Occipital lobe (tissue), 2 donors: ENCODE data around the gene GPR65. TPM values are rescaled to one million over a fixed set of nuclear protein-coding genes. Genes with fewer than 3 reads are reported as not detected.
A peak's percentile ranks its signal among the peaks of the same experiment; 100 is the strongest.
"Not testable (repeated sequence)": the region's sequence is repeated elsewhere in the genome, so short reads cannot be mapped to it uniquely, and the experiment has no call there.

ENCODE experiments used
- DNase-seq: peaks from one replicate; lab custom pipeline; 2025; lab: John Stamatoyannopoulos, UW
- total RNA-seq: library from RNA; depleted of rRNA; stranded (reverse); fragments of >200 nt; gene quantifications from one replicate; pipeline ENCODE4 v1.2.3, GENCODE V29; 2014

The GPR65 gene
- total RNA-seq, 1 donor from 2014 or later: 0.47 TPM

DNA sequence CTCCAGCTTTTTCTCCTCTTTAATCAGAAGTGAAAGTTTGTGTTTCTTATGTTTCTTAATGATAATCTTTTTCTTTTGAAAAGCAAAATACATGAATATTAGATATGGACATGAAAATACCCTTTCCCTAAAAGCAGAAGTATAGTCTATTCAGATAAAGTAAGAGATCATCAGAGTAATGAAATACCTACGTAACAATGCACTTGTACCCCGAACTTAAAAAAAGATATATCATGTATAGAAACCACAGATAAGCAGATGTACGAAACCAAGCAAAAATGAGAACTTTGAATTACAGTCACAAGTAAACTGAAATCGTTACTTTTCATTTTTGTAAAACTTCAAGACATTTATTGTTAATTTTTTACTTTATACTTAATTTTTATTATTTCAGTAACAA, 1.5 kb upstream of the GPR65 start:
- DNase-seq: no peak

DNA sequence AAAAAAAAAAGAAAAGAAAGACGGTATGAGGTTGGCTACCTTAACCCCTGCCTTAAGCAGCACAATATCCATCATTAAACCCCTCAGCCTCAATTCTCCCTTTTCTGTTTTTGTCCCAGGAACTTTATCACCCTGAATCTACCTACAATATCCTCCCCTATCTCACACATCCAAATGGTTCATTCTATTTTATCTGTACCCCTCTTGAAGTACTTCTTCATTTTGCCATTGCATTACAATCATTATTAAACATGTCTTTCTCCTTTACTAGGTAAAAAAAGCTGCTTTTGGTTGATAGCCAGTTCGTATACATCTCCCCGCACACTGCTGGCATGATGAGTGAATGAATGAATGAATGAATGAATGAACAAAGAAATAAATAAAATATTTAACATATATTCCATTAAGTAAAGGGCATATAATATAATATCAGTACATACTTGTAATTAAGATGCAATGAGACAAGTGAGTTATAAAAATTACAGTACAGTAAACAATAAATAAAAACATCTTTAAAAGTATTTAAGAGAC, 364 bp upstream of the GPR65 start:
- no peak for DNase-seq

DNA sequence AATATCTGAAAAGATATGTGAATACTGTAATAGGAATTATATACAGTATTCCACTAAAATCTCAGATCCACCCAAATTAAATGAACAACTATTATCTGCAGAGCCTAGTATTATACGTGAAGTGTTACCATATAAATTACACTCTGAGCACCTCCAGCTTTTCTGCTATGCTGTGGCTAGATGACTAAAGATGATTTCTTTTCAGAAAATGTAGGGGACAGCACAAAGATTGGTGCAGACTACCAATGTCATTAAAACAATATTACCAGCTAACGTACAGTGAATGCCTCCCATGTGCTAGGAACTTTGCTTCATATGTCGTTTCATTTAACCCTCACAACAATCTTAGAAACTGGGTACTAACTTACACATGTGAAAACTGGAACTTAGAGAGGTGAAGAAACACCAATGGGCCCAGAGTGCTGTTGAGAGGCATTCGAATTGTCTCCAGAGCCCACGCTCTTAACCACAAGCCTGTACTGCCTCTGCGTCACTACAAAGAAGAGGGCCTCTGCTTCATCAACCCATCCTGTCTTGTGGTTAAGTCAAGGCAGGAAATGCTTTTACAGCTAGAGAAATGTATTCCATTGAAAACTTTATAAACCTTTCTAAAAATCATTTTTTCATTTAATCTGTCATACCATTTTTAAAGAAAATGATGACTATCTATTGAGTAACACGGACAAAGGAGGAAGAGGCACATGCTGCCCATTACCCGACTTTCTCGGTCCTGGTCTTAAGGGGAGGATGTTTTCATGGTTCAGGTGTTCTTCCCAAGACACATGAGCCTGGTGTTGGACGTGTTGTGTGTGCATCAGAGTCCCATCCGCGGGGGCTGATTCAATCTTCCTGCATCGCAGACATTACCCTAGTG, 1.3 kb downstream of the GPR65 start:
- DNase-seq: no peak

DNA sequence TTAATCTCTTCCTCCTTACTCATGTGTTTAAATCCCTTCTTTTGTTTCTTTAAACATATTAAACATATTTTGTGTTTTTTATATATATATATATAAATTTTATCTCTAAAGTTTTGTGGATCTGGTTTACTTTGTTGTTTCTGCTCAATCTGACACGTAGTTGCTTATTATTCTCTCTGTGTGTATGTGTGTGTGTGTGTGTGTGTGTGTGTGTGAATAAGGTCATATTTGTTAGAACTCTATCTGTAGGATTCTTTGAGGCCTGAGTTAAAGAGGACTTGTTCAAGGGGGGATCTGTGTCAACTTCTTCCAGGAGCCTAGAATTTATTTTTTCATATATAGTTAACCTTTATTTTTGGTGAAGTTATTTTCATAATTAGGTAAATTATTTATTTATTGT, 2.7 kb downstream of the GPR65 start:
- DNase-seq: no peak

DNA sequence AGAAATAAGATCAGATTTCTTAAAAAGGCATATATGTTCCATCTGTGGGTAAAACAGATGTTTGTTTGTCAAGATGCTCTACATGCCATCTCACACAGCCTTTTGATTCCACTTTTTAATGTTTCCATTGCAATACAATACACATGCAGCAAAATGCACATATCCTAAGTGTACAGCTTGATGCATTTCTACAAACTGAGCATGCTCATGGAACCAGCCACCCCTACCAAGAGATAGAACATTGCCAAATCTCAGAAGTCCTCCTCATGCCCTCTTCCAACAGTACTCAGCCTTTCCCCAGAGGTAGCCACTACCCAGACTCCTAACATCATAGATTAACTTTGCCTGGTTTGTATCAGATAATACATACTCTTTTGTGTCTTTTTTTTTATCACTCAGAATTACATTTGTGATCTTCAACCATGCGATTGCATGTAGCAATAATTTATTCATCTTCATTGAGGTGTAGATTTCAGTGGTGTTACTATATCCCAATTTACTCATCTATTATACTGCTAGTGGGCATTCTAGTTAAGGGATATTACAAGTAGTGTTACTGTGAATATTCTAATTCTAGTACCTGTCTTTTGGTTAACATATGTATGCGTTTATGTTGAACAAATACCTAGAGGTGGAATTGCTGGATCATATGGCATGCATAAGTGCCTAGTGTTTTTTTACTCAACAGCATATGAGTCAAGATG, 3.3 kb downstream of the GPR65 start:
- no peak for DNase-seq

DNA sequence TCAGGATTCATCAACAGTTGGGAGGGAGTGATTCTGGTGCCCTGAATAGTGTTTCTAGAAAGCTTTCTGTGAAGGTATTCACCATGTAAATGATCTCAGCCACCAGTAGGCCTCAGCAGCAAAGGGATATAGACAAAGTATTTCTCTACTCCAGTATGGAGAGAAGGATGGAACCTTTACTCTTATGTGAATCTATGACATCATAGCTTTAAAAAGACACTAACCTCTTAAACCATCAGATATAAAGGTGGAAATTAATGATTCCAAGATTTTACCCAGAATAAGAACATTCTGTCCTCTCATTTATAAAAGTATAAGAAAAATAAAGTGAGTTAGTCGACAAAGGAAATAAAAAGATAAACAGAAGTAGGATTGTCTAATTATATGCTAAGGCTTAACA, 4.6 kb downstream of the GPR65 start:
- DNase-seq: no peak

DNA sequence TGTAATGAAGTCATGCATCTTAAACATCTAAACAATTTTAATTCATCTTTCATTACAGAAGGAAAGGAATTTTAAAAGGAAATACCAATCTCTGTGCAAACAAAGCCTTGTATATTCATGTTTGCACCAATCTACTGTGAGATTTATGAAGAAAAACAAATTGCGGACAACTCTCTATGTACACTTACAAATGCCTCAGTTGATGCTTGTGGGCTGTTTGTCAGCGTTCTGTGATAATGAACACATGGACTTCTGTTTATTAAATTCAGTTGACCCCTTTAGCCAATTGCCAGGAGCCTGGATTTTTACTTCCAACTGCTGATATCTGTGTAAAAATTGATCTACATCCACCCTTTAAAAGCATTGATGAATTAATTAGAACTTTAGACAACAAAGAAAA, 5.4 kb downstream of the GPR65 start:
- DNase-seq: no peak

DNA sequence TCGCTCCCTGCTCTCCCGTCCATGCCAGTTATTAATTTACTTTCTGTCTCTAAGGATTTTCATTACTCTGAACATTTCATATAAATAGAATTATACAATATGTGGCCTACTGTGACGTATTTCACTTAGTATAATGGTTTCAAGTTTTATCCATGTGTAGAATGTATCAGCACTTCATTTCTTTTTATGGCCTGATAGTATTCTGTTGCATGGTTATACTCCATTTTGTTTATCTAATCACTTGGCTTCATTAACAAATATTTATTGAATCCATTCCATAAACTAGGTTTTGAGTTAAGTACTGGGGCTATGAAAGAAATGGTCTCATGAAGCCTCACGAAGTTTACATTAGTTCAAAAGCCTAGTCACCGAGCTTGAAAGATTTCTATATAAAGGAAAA, 7.6 kb downstream of the GPR65 start:
- no peak for DNase-seq

DNA sequence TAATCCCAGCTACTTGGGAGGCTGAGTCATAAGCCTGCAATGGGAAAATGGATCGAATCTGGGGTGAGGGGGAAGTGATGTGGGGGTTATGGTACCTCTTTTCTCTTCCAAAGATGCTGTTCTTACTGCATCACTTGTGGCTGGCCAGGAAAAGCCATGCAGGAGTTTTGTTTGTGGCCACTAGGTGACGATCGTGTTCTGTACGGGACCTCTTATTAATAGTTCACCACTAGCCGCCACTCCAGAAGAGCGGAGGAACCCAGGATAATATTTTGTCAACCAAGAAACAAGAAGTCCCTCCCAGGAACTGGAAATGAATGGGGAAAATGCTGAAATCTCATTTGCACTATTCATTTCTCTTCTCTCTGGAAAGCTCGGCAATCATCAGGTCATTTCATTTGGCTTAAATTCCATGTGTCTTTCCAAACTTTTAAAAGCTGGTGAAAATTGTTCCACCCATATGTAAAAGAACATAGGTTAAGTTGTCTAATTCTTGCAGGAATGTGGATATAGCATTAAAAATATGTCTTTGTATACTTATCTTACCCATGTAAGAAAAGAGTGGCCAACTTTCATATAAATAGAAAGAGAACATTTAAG, 8.9 kb downstream of the GPR65 start:
- DNase-seq: peak; percentile 29

DNA sequence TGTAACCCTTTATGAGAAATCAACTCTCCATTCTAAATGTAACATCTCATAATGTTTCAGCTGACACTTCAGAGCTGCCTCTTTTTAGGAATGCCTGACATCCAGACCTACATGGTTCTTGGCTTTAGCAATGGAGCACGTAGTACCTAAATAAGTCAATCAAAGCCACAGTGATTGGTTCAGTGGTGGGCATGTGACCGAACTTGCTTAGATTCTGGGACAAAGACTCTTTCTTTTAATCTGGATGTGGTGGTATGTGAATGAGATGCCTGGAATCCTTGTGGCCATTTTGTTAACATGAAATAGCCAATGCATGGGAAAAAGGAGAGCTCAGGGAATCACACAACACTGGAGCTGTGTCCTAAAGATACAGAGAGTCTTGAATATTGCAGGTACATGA, 11.8 kb downstream of the GPR65 start:
- no peak for DNase-seq

DNA sequence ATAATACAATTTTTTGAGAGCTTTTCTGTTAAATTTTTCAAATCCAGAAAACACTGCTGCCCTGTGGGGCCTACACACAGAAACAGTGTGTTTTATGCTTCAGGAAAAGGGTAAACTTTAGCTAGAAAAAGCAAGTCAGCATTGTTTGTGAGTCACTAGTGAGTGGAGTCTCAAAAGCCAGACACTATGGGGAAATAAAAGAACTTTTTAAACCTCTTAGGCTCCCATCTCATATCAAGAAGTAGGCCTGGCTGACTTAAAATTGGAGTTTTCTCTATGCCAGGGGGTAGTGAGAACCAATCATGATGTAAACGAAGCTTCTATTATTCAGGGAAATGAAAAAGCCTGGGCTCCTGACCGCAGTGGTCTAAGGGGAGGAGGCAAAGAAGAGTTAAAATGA, 12.6 kb downstream of the GPR65 start:
- no peak for DNase-seq

DNA sequence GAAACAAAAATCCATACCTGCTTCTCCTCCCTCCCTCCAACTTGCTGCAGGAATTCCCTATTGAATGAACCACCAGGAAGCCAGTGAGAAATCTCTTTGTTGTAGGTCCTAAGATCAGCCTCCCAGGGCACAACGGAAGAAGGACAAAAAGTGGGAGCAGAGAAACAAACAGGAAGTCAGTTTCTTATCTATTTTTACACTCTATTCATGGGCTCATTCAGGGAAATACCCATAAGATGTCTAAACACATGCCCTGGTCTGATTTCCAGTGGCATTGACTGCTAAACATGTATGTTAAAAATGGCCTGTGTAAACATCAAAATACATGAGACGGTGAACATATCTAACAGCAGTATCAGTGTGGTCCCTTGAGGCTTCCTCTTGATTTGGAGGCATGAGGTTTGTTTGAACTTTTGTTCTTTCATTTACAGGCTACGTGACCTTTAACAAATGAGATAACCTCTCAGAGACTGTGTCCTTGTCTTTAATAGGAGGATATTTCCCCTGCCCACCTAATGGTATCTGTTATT, 18.8 kb downstream of the GPR65 start:
- DNase-seq: no peak

DNA sequence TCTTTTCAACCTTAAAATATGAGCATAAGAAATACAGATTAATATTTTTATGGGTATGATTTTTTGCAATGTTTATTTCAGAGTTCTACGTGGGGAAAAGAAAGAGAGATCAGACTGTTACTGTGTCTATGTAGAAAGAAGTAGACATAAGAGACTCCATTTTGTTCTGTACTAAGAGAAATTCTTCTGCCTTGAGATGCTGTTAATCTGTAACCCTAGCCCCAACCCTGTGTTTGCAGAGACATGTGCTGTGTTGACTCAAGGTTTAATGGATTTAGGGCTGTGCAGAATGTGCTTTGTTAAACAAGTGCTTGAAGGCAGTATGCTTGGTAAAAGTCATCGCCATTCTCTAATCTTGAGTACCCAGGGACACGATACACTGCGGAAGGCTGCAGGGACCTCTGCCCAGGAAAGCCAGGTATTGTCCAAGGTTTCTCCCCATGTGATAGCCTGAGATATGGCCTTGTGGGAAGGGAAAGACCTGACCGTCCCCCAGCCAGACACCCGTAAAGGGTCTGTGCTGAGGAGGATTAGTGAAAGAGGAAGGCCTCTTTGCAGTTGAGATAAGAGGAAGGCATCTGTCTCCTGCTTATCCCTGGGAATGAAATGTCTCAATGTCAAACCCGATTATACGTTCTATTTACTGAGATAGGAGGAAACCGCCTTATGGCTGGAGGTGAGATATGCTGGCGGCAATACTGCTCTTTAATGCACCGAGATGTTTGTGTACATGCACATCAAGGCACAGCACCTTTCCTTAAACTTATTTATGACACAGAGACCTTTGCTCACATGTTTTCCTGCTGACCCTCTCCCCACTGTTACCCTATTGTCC, 19.5 kb downstream of the GPR65 start:
- not testable (repeated sequence) for DNase-seq

DNA sequence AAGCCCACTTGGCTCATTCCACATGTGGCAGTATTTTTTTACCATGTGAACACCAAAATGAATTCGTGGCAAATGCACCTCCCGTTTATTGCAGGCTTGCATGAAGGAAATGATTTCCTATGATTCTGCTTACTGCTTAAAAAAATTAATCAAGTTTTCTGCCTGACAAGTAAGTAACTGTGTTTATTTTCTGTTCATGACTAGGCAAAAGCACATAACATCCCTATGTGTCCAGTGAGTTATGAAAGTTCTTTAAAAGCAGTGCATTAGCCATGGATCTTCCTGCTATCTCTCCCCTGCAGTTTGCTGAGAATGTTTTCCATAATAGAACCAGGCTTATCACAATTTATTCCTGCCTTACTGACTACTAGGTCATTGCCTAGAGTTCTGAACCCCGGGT, 20.4 kb downstream of the GPR65 start:
- DNase-seq: no peak

DNA sequence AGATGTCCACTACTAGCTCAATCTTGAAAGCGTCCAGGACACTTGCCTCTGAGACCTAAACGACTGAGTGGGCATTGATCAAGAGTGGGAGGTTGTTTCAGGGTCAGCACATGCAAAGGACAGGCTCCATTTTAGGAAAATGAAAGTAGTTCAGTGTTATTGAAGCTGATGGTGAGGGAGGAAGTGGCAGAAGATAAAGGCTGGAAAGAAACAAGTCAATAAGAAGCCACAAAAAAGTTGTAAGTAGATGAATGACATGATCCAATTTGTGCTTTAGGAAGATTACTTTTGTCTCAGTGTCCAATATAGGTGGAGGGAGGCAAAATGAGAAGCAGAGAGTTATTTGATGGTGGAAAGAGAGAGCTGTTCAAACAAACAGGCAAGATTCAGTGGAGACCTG, 22.0 kb downstream of the GPR65 start:
- DNase-seq: no peak

DNA sequence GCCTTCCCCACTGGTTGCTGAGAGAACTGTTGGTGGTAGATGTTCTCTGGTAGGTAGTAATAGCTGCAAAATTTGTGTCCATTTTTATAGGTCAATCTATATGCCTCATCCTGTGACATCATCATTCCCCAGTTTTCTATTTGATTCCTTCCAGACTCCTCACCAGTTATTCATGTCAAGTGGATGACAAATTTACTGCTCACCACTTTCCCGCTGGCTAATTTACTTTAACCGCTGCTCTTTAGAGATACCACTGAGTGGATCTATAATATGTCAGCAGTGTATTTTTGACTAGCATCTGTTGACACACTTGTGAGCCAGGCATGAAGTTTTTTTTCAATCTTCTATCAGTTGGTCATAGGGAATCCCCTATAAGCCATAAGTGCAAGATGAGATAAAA, 24.6 kb downstream of the GPR65 start:
- no peak for DNase-seq

DNA sequence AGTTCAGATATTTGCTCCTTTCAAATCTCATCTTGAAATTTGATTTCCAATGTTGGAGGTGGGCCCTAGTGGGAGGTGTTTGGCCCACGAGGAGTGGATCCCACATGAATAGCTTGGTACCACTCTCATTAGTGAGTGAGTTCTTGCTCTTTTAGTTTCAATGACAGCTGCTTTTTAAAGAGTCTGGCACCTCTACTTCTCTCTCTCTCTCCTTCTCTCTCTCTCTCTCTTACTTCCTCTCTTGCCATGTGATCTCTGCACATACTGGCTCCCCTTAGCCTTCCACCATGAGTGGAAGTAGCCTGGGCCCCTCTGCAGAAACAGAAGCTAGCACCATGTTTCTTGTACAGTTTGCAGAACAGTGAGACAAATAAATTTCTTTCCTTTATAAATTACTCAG, 25.1 kb downstream of the GPR65 start:
- no peak for DNase-seq

DNA sequence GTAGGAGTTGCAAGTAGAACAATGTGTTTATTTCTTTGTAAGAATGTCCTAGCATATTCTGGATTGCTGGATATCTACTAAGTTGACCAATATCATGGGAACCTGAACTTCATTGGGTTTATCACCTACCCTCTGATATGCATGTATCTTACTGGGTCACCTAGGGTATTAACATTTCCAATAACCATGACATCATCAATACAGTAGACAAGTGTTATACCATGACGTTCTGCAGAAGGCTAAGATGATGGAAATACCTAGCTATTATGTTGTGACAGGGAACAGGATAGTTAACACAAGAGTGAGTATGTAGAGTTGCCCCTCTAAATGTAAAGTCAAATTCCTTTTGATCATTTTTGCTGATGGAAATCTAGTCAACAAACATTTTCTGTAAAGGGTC, 26.0 kb downstream of the GPR65 start:
- no peak for DNase-seq

DNA sequence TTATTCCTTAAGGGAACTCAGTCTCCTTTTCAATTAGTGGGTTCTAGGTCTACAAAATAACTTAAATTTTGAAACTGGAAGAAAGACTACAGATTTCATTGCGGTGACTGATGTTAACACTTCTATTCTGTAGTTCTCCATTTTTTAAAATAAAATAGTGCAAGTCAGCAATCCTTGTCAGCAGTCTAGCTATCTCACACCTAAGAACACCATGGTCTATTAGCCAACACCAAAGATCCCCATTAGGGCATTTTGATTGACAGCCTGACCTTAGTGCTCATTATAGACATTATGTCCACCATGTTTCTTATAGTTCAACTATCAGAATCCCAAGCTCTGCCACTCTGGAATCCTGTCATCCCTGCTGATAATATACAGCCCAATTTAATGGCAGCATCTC, 27.4 kb downstream of the GPR65 start:
- no peak for DNase-seq

DNA sequence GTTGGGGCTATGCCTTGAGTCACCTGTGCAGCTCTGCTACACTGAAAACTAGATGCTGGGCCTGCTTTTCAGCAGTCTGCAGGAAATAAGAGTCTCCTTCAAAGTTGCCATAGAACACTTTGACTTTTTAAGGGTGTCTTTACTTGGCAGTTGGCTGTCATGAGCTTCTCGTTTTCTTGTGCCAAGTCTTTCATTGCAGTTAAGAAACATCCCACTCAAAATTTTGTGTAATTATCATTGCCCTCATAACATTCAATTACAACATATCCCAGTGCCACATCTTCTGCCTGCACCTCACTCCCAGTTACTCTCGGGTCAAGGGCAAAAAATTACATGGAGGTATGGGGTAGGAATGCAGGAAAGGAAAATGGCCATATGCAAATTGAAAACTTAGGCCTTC, 29.1 kb downstream of the GPR65 start:
- no peak for DNase-seq

DNA sequence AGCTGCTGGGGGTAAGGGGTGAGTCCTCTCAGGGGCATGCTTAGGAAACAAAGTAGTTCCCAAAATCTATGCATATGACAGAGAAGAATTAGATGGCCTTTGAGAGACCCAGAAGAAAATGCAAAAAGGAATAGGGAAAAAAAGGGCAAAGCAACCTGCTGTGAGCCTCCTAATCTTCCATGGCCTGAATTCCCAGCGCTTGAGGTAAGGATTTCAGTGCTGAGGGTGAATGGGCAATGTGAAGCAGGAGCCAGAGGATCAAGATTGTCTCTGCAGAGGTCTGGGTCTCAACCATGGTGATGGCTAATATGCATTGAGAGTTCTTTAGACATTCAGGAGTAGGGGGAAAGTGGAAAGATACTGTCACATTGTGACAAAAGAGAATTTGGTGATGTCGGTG, 31.5 kb downstream of the GPR65 start:
- DNase-seq: no peak
